ENCODE measurements around the gene TNFRSF25.
"Not testable (repeated sequence)": the region's sequence is repeated elsewhere in the genome, so short reads cannot be mapped to it uniquely, and the experiment has no call there.

The TNFRSF25 gene

DNA sequence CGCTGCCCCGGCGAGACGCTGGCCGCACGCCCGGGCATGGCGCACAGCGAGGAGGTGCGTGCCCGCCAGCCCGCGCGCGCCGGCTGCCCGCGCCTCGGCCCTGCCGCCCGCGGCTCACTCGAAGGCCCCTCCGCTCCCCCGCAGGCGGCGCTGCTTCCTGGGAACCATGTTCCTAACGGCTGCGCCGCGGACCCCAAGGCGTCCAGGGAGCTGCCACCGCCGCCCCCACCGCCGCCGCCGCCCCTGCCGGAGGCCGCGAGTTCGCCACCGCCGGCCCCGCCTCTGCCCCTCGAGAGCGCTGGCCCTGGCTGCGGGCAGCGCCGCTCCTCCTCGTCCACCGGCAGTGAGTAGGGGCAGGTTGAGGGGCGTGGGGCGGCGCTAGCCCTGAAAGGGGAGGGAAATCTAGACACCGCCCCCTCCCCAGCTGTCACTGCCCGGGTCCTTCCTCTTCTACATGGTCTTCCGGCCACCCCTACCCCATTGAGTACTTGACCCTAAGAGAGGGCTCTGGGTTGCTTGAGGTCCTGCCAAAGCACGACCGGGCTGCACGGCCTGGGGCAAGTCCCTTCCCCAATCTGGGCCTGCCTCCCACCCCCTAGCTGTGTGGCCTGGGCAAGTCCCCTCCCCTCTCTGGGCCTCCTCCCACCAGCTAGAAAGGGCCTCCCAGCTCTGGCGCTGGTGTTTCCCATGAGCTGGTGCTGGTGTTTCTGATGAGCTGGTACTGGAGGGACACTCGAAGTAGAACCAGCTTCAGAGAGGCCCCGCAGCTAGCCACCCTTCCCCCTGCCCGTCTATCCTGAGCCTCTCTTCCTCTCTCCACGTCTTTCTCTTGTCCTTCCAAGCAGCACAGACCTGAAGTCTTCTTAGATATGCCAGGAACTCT is 17.0 kb downstream of the TNFRSF25 start:
- no peak for DNase-seq

DNA sequence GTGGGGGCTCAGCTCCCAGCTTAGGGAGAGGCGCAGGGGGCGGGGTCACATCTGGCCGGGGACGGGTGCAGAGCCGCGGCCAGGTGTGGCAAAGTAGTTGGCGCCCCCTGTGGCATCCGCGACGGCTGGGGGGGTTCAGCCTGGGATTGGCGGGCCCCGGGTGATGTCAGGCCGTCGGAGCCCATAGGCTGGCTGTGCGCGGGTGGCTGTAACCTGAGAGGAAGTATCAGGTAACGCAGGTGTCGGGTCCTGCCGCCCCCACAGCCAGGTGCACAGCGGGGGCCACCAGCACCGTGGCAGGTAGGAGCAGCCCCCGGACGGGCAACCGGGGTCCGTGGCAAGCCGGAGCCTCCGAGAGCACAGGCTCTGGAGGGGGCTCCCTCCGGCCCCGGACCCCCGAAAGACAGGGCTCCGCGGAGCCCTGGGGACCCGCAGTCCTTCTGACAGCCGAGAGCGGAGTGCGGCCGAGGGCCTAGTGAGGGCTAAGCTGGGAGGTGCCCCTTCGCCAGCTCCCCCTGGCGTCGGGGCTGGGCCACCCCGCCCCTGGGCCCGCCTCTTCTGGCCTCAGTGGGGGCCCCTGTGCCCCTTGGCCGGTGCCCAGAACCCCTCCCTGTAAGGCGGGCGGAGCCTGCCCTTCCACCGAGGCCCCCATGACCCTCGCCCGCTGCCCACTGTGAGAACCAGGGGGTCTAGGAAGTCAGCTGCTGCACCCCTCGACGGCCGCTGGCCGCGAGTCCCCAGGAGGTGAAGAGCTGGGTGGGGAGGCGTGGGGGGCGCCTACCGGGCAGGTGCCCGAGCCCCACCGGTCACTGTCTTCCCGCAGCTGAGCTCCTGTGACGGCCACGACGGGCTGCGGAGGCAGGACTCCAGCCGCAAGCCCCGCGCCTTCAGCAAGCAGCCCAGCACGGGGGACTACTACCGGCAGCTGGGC is 17.9 kb downstream of the TNFRSF25 start:
- no peak for DNase-seq

DNA sequence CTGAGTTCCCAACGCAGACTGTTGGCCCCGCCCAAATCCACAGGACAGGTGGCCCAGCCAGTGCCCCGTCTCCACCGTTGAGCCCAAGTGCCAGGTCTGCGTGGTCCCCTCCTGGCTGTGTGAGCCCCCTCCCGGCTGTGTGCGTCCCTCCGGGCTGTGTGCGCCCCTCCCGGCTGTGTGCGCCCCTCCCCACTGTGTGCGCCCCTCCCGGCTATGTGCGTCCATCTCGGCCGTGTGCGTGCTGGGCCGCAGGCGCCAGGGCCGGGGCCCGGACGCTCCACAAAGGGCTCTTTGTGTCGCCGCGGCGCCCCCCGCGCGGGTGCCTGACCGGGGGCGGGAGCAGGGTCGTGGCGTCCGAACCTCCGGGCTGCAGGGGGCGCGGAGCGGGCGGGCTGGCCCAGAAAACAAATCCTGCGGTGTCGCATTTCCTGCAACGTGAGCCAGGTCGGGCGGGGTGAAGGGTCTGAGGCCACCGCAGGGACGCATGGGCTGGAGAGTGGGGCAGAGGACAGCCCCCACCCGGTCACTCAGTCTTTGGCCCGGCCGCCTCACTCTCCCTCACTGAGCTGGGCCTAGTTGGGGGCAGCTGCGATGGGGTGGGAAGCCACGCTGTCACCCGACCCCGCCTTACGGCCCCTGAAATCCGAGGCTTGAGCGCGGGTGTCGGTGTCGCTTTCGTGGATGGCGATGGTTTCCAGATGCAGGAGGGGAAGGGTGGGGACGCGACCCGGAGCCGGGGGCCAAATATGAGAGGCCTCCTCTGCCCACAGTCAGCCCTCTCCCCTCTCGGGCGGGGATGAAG is 18.8 kb downstream of the TNFRSF25 start:
- no peak for DNase-seq

DNA sequence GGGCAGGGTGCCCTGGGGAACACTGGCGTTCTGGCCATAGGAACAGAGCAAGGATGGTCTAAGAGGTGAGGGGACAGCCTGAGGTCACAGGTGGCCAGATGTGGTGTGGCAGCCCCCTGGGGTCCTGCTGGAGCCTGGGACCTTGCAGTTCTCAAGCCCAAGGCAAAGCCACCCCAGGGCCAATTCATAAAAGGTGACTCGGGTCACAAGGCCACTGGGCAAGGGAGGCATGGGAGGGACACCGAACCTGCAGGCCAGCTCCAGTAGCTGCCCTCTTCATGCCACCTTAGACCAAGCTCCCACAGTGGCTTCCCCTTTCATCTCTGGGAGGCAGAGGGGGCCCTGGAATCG is 19.3 kb downstream of the TNFRSF25 start:
- no peak for DNase-seq

DNA sequence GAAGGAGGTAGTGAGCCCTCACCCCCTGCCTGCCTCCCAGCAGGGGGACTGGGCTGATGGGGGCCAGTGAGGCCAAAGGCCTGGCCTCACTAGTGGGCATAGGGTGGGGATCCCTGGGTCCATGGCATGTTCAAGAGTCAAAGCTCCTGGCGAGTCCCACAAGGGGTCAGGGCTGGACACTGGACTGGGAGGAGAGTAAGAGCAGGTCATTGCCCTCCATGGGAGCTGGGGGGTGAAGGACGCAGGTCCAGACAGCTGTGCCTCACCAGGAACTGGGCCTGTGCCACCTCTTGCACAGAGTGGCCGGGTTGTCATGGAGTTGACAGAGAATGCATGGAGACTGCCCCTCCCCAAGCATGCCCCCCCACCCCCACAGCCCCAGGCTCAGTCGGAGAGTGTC is 20.0 kb downstream of the TNFRSF25 start:
- not testable (repeated sequence) for DNase-seq

DNA sequence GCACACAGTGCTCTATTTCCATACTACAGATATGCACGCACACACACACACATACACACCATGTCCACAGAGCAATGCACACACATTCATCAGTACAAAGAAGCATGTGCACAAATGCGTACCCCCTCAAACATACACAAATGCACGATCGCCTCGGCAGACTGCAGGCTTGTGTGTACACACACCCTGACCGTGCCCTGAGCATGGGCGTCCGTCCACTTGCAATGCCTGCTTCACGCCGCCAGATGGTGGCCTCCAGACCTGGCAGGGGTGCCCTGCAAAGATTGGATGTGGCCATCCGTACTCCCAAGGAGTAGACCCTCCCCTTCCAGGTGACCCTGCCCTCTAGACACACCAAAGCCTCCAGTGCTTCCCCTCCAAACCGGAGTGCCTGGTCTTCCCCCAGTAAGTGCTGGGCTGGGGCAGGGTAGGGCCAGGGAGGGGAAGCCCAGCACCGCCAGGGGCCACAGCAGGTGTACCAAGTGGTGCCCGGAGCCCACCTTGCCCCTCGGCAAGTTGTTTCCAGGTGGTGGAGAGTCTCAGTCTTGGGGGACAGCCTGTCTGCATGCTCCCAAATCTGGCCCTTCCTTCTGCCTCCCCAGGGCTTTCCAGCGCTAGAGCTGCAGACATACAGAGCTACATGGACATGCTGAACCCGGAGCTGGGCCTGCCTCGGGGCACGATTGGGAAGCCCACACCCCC is 20.8 kb downstream of the TNFRSF25 start:
- peak; percentile 24 for DNase-seq

DNA sequence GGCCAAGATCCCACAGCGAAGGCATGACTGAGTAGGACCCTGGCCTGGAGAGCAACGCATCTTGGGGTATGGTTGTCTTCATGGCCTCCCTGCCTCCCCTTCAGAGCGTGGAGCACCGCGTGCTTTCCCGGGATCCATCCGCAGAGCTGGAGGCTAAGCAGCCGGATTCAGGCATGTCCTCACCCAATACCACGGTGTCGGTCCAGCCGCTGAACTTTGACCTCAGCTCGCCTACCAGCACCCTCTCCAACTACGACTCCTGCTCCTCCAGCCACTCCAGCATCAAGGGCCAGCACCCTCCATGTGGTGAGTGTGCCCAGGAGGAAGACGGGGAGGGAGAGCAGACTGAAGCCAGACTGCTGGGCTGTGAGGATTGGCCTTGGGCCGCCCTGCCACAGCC is 21.6 kb downstream of the TNFRSF25 start:
- no peak for DNase-seq

DNA sequence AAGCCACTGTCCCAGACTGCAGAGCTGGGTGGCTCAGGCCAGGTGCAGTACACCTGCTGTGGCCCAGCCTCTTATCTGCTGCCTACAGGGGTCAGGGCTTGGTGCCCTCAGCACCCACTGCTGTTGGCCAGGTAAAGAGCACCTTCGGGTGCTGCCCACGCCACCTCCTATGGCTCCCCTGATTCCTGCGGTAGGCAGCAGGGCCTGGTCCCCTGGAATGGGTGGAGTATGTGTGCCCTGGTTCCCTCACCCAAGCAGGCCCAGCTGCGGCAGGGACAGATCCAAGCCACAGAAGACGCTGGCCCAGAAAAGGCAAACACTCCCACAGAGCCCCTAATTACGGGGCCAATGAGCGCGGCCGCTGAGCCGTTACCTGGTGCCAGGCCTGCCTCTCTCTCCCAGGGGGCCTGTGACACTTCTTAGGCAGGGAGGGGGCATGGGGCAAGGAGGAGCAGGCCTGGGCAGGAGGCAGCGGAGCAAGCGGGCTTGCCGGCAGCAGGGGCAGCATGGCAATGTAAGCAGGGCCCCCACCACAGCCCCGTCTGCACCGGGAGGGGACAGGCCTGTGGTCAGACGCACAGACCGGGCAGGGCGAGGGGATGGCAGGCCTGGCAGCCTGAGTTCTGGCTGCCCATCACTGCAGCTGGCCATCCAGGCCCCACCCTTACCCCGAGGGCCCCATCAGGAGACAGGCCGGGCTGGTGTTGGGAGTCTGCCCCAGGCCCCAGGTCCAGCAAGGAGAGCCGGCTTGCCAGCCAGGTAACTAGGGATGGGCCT is 22.4 kb downstream of the TNFRSF25 start:
- DNase-seq: no peak

DNA sequence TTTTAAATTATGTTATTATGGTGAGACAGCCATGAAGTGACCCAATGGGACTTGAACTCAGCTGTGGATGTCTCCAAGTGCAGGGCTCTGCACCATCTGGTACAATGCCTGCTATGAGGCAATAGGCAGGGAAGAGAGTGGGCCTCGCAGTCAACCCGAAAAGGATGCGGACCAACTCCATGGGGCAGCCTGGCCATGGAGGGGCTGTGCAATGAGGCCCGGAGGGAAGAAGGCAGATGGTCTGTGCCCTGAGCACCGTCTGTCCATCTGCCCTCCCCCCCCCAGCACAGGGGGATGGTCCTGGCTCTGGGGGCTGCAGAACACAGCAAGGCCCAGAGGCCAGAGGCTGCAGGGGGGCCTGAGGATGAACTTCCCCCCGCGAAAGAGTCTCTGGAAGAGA is 24.4 kb downstream of the TNFRSF25 start:
- DNase-seq: no peak

DNA sequence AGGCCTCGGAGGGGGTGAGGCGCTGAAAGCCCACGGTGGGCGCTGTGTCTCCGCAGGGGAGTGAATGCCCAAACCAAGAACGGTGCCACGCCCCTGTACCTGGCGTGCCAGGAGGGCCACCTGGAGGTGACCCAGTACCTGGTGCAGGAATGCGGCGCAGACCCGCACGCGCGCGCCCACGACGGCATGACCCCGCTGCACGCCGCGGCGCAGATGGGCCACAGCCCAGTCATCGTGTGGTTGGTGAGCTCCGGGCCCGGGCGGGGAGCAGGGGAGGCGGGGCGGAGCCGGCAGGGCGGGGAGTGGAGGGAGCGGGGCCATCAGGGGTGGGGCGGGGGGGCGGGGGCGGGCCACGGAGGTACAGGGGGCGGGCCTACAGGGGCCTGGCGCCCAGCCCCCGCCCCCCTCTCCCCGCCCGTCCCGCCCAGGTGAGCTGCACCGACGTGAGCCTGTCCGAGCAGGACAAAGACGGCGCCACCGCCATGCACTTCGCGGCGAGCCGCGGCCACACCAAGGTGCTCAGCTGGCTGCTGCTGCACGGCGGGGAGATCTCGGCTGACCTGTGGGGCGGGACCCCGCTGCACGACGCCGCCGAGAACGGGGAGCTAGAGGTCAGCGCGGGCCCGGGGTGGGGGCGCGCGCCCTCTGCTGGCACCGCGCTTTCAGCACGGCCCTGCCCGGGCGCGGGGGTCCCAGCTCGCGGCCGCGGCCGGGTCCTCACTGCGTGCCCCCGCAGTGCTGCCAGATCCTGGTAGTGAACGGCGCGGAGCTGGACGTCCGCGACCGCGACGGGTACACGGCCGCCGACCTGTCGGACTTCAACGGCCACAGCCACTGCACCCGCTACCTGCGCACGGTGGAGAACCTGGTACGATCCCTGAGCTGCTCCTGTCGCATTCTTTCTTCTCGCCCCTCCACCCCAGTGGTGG is 25.5 kb downstream of the TNFRSF25 start:
- DNase-seq: peak; percentile 25

DNA sequence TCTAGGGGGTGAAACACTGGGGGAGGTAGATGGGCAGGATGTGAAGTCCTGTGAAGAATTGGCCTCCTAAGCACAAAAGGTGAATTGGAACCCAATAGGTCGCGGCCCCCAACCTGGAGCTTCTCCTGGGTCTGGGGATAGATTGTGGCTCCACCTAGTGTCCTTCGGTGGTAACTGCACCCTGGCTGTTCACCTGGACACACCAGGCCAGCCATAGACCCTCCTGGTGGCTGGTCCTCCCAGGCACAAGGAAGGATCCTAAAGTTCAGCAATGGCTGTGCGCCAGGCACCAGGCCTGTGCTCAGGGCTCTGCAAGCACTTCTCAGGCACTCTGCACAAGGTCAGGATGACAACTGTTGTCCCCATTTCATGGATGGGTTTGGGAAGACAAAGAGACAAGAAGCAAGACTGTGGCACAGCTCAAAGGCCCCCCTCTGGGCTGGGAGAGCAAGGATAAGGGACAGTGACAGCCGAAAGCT is 27.9 kb downstream of the TNFRSF25 start:
- peak; percentile 34 for DNase-seq

DNA sequence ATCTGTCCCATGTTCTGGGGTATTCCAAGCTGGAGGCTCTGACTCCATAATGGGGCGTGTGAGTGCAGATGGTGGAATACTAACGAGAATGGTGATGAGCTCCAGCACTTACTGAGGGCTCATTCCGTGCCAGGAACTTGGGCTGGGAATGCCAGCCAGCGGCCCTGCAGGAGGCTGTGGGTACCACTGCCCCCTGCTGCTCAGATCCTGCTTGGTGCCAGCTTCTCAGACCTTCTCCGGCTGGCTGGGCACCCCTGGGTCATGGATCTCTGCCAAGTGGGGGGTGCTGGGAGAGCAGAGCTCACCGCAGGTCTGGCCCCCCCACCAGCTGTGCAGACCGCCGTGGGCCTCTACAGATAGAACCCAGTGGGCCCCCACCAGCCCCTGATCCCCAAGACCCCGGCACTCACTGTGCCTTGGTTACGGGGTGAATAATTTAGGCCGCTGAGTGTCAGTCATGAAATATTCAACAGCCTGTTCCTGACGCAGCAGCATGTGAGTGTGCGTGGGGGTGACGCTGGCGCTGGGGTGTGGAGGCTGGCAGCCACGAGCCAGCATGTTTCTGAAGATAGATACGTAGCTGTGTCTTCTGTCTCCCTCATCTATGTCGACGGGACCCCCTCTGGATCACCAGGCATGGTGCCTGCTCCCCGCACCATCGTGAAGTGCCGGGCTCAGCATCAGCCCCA is 28.8 kb downstream of the TNFRSF25 start:
- DNase-seq: not testable (repeated sequence)

DNA sequence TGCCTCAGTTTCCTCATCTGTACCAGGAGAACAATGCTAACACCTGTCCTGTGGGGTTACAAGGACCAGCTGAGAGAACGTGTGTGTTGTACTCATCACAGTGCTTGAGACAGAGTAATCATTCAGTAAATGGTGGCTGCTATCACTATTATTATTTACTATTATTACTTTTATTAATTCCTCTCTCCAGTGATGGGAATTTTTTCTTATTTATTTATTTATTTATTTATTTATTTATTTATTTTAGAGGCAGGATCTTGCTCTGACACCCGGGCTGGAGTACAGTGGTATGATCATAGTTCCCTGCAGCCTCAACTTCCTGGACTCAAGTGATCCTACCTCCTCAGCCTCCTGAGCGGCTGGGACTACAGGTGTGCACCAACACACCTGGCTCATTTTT is 29.7 kb downstream of the TNFRSF25 start:
- not testable (repeated sequence) for DNase-seq

DNA sequence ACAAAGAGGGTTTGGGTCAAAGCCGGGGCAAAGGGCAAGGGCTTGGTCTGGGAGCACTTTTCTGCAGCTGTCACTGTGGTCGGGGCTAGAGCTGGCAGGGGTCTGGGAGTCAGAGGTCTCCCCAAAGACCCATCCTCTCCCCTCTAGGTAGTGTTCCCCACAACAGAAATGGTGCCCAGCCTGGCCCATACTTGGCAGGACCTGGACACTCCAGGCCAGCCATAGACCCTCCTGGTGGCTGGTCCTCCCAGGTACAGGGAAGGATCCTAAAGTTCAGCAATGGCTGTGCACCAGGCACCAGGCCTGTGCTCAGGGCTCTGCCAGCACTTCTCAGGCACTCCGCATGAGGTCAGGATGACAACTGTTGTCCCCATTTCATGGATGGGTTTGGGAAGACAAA is 30.4 kb downstream of the TNFRSF25 start:
- DNase-seq: no peak

DNA sequence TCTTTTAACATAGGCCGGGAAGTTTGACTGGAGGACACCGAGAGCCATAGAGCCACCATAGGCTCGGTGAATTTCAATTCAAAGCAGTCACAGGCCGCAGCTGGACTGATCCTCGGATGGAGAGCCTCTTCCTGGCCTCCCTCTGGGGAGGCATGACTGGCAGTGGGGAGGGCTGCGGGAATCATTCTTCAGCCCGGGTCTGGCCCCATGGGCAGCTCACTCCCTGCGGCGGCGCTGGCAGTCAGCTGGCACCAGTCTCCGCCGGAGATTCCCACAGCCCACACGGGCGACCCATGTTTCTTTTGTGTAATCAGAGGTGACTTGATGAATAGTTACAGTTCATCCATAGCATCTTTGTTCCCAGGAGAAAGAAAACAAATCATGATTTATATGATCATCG is 30.8 kb downstream of the TNFRSF25 start:
- no peak for DNase-seq

DNA sequence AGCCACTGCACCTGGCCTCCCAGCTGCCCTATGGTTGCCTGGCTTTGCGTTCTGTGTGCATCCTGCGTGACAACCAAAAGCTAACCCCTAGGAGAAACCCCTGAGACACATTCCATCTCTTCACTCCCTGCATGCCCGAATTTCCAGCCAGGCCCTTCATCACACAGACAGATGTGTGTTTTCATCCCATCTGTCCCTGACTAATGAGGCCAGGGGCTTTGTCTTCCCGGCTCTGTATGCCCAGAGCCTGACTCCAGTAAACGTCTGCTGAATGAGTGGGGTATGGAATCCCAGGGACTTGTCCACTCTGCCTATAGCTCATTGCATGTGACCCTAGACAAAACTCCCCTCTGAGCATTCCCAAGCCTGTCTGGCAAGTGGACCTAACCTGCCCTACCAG is 31.8 kb downstream of the TNFRSF25 start:
- DNase-seq: no peak

DNA sequence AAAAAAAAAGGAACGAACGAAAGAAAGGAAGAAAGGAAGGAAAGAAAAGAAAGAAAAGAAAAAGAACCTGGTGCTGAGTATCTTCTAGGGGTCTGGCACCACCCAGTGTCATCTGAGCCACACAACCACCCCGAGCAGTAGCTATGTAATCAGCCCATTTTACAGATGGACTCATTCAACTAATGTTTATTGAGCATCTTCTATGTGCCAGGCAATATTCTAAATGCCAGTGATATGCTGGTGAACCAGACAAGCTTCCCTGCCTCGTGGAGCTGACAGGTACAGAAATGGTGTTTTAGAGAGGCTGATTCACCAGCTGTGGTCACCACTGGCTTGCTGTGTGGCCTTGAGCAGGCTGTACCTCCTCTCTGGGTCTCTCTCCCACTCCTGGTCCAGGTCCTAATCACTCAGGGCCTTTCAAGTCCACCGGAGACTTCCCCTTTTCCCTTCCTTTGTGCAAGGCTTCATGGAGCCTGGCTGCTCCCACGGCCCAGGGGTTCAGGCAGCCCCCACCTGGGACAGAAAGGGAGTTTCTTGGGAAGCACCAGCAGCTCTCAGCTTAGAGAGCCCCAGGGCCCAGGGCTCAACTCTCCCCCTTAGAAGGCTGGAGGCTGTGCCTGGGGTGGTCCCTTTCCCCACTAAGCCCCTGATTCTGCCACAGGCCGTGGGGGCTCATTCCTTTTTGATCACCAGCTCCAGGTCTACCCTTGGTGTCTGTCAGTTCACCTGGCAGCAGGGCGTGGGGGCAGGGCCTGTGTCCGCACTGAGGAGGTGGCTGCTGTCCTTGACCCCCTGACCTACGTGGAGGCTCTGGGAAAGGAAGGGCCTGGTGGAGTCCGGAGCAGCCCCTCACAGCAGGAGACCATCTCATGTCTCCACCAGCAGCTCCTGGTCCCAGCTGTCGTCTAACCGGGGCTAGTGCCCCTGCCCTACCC is 34.1 kb downstream of the TNFRSF25 start:
- DNase-seq: not testable (repeated sequence)

DNA sequence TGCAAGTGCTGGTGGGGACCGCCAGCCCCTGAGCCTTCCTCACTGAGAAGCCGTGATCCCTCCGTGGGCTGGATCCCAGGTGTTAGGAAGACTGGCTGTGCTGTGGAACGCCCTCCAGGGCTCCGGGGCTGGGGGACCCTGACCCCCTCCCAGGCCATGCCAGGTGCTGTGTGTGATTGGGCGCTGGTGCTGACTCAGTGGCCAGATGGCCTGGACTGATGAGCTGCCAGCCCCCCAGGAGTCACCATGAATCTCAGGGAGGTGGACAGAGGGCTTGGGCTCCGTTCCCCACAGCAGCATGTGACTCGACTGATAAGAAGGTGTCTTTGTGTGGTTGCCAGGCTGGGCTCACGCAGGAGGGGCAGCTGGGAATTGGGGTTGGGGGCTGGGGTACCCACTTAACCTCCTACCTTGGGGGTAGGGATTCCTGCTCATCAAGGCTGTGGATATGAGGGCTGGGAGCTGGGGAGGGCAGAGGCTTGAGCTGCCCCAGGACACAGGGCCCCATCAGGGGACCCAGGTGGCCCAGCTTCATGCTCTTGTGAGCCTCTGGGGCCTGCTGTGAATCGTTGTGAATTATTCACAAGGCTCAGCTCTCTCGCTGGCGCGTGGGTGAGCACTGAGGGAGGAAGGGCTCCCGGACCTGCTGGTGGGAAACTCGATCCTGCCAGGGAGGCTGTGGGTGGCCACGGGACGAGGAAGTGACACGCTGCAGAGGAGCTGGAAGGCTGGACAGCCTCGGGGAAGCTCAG is 36.1 kb downstream of the TNFRSF25 start:
- DNase-seq: peak; percentile 60
